GM12875 (cell line): ENCODE data around the gene MYO10.

Experiments used
- H3K4me3 ChIP-seq: one replicate; pipeline ENCODE4 v1.5.1; 2011; ENCODE audit warnings: low read depth, low read length, control low read depth
- CTCF ChIP-seq: IDR thresholded peaks from 2 replicates; pipeline ENCODE4 v1.5.1; 2011; ENCODE audit warnings: low read depth, mild to moderate bottlenecking, control low read depth, inconsistent platforms, low read length, moderate library complexity, borderline replicate concordance; ENCODE audit not compliant: insufficient read depth

MYO10 gene

DNA sequence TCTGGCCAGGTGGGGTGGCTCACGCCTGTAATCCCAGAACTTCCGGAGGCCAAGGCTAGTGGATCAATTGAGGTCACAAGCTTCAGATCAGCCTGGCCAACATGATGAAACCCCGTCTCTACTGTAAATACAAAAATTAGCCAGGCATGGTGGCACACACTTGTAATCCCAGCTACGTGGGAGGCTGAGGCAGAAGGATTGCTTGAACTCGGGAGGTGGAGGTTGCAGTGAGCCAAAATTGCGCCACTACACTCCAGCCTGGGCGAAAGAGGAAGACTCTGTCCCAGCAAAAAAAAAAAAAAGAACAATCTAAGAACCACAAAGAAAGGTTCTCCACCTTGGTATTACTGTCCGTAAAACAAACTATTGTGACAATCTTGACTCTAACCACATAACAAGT, 9.7 kb downstream of the MYO10 start:
- TF ChIP-seq CTCF: no peak

DNA sequence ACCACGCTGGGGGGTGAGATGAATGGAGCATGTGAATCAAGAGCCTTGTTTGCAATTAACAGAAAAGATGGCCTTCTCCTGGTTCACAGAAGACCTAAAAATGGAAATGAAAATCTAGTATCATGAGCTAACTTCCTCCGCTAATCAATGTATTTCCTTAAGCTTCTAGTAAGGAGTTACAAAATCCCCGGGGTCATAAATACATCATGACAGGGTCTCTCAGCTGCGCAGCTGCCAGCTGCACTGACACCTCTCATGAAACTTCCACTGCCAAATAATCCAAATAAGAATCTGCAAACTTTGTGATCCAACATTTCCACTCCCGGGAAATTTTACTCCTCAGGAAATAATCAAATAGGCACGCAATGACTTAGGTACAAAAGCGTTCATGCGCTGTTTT, 11.9 kb downstream of the MYO10 start:
- no peak for TF ChIP-seq CTCF
- no peak overlapping the region for H3K4me3 ChIP-seq

More for the DNA sequence above, 9.7 kb downstream of the MYO10 start:
- no peak overlapping the region for H3K4me3 ChIP-seq

- TF ChIP-seq CTCF: no peak
- no peak overlapping the region for H3K4me3 ChIP-seq
Observed at GRCh38 chr5:16922430-16922829, 13.7 kb downstream of the MYO10 start.

- no peak overlapping the region for H3K4me3 ChIP-seq
- no peak for TF ChIP-seq CTCF
Observed at GRCh38 chr5:16921211-16921610, 14.9 kb downstream of the MYO10 start.

- H3K4me3 ChIP-seq: no peak overlapping the region
- TF ChIP-seq CTCF: no peak
Observed at GRCh38 chr5:16920109-16920816, 15.8 kb downstream of the MYO10 start.

DNA sequence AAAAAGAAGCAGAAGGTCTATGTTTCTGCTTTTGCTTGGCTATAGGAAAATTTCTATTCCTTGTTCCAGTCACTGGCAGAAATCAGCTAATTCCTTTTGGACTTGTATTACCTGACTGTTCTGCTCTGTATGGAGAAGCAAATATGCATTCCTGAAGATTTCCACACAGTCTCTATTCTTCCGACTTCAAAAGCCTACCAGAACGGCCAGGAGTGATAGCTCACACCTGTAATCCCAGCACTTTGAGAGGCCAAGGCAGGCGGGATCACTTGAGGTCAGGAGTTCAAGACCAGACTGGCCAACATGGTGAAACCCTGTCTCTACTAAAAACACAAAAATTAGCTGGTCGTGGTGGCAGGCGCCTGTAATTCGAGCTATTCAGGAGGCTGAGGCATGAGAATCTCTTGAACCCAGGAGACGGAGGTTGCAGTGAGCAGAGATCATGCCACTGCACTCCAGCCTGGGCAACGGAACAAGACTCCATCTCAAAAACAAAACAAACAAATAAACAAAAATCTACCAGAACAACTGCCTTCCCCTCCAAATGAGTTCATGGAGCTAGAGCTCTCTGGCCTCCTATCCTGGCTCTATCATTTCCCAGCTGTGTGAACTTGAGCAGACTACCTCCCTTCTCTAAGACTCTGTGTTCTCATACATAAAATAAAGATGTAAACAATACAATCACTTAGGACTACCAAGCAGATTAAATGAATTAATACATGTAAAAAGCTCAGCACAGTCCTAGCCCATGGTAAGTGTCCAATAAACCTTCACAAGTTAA, 17.0 kb downstream of the MYO10 start:
- H3K4me3 ChIP-seq: no peak overlapping the region
- no peak for TF ChIP-seq CTCF

DNA sequence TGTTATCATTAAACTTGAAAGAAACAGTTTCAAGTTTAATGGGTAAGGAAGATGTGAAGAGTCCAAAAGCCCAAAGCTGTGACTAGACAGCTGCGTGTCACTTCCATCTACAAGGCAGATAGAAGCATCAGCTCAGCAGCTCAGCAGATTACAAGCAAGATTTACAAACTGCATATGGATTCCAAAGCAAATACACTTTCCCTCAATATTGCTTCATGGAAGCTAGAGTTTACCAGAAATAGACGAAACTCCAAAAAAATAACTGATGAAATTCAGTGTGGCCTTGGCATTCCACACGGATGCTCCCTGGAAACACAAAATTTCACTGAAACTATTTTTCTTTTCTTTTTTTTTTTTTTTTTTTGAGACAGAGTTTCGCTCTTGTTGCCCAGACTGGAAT, 17.9 kb downstream of the MYO10 start:
- TF ChIP-seq CTCF: no peak
- H3K4me3 ChIP-seq: no peak overlapping the region
